ENCODE results near the gene ANKRD24. TPM values are rescaled to one million over a fixed set of nuclear protein-coding genes. Genes with fewer than 3 reads are reported as not detected.

ANKRD24 gene
- total and polyA plus RNA-seq, 2 of the 13 experiments (the other 11 are each of a cell fraction or from before 2014, with no cell fraction given) = 0.13 to 0.24 TPM

DNA sequence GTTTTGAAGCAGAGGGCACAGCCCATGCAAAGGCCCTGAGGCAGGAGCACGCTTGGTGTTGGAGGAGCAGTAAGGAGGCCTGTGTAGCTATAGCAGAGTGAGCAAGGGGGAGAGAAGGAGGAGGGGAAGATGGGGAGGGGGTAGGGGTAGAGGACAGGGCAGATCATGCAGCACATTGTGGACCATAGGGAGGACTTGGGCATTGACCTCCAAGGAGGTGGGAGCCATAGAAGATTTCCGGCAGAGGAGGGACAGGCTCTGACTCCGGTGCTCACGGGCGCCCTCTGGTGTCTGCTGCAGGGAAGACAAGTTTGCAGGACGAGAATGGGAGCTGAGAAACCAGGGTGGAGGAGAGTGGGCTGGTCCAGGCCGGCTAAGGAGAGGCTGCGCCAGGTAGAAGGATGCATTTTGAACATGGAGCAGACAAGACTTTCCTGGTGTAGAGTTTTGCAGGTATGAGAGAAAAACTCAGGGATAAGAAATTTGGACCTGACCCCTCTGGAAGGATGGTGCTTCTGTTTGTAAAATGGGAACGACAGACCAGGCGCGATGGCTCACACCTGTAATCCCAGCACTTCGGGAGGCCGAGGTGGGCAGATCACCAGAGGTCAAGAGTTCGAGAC lies 42.8 kb upstream of the ANKRD24 start (continued):
- TF ChIP-seq, protein P1, sequence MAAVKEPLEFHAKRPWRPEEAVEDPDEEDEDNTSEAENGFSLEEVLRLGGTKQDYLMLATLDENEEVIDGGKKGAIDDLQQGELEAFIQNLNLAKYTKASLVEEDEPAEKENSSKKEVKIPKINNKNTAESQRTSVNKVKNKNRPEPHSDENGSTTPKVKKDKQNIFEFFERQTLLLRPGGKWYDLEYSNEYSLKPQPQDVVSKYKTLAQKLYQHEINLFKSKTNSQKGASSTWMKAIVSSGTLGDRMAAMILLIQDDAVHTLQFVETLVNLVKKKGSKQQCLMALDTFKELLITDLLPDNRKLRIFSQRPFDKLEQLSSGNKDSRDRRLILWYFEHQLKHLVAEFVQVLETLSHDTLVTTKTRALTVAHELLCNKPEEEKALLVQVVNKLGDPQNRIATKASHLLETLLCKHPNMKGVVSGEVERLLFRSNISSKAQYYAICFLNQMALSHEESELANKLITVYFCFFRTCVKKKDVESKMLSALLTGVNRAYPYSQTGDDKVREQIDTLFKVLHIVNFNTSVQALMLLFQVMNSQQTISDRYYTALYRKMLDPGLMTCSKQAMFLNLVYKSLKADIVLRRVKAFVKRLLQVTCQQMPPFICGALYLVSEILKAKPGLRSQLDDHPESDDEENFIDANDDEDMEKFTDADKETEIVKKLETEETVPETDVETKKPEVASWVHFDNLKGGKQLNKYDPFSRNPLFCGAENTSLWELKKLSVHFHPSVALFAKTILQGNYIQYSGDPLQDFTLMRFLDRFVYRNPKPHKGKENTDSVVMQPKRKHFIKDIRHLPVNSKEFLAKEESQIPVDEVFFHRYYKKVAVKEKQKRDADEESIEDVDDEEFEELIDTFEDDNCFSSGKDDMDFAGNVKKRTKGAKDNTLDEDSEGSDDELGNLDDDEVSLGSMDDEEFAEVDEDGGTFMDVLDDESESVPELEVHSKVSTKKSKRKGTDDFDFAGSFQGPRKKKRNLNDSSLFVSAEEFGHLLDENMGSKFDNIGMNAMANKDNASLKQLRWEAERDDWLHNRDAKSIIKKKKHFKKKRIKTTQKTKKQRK (IDR thresholded peaks at IDR 0.05; ENCODE audit: low read length) = no peak
- TF ChIP-seq SRF (IDR thresholded peaks at IDR 0.05; ENCODE audit: low read depth, low read length) (no peak), CBFB (CRISPR knock-in tag; IDR thresholded peaks at IDR 0.05) (no peak), RCOR2 (CRISPR knock-in tag; IDR thresholded peaks at IDR 0.05) (no peak), YY1 (IDR thresholded peaks at IDR 0.05; ENCODE audit: insufficient read depth, insufficient replicate concordance, low read depth, low read length) (peak; percentile 35), ZNF605 (CRISPR knock-in tag; IDR thresholded peaks at IDR 0.05) (0 out of 2 replicates have a peak, but pooled peaks have one; percentile 12), ZNF737 (CRISPR knock-in tag; IDR thresholded peaks at IDR 0.05; ENCODE audit: borderline replicate concordance) (no peak), ETV5 (CRISPR knock-in tag; IDR thresholded peaks at IDR 0.05; ENCODE audit: borderline replicate concordance) (no peak), NCOA5 (CRISPR knock-in tag; IDR thresholded peaks at IDR 0.05) (no peak), MYC (CRISPR knock-in tag; IDR thresholded peaks at IDR 0.05; ENCODE audit: borderline replicate concordance) (no peak; the same call in 1 of the 2 replicates), KDM2A (CRISPR knock-in tag; IDR thresholded peaks at IDR 0.05; ENCODE audit: borderline replicate concordance, low read depth) (peak; percentile 78), GABPB1 (CRISPR knock-in tag; IDR thresholded peaks at IDR 0.05) (peak; percentile 31; the same call in 1 of the 2 replicates), PCBP2 (optimal IDR thresholded peaks at IDR 0.05; ENCODE audit: low read depth, low read length, poor library complexity, severe bottlenecking) (peak; percentile 73), ZSCAN9 (CRISPR knock-in tag; IDR thresholded peaks at IDR 0.05; ENCODE audit: borderline replicate concordance) (no peak), HOXA3 (CRISPR knock-in tag; IDR thresholded peaks at IDR 0.05) (peak; percentile 39; the same call in 1 of the 2 replicates), ZNF121 (CRISPR knock-in tag; IDR thresholded peaks at IDR 0.05) (no peak), SNAPC2 (CRISPR knock-in tag; IDR thresholded peaks at IDR 0.05) (no peak), GTF2F1 (IDR thresholded peaks at IDR 0.05; ENCODE audit: low read length) (no peak), MBD4 (IDR thresholded peaks at IDR 0.05; ENCODE audit: borderline replicate concordance, low read length) (no peak), ZBTB21 (CRISPR knock-in tag; IDR thresholded peaks at IDR 0.05) (no peak), ZNF703 (CRISPR knock-in tag; IDR thresholded peaks at IDR 0.05; ENCODE audit: borderline replicate concordance) (no peak), ZNF263 (CRISPR knock-in tag; IDR thresholded peaks at IDR 0.05) (peak; percentile 81)
- TF ChIP-seq, protein P2, sequence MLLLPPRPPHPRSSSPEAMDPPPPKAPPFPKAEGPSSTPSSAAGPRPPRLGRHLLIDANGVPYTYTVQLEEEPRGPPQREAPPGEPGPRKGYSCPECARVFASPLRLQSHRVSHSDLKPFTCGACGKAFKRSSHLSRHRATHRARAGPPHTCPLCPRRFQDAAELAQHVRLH (CRISPR knock-in tag; IDR thresholded peaks at IDR 0.05; ENCODE audit: borderline replicate concordance, low read depth) = peak; percentile 74; the same call in 1 of the 2 replicates
- TF ChIP-seq, protein P3, sequence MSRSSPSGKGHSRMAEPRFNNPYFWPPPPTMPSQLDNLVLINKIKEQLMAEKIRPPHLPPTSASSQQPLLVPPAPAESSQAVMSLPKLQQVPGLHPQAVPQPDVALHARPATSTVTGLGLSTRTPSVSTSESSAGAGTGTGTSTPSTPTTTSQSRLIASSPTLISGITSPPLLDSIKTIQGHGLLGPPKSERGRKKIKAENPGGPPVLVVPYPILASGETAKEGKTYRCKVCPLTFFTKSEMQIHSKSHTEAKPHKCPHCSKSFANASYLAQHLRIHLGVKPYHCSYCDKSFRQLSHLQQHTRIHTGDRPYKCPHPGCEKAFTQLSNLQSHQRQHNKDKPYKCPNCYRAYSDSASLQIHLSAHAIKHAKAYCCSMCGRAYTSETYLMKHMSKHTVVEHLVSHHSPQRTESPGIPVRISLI (CRISPR knock-in tag; IDR thresholded peaks at IDR 0.05; ENCODE audit: borderline replicate concordance) = 0 out of 2 replicates have a peak, but pooled peaks have one; percentile 12
- TF ChIP-seq, protein P4, sequence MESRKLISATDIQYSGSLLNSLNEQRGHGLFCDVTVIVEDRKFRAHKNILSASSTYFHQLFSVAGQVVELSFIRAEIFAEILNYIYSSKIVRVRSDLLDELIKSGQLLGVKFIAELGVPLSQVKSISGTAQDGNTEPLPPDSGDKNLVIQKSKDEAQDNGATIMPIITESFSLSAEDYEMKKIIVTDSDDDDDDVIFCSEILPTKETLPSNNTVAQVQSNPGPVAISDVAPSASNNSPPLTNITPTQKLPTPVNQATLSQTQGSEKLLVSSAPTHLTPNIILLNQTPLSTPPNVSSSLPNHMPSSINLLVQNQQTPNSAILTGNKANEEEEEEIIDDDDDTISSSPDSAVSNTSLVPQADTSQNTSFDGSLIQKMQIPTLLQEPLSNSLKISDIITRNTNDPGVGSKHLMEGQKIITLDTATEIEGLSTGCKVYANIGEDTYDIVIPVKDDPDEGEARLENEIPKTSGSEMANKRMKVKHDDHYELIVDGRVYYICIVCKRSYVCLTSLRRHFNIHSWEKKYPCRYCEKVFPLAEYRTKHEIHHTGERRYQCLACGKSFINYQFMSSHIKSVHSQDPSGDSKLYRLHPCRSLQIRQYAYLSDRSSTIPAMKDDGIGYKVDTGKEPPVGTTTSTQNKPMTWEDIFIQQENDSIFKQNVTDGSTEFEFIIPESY (CRISPR knock-in tag; IDR thresholded peaks at IDR 0.05) = peak; percentile 14; the same call in 1 of the 2 replicates
